HG03460 (cell line): ENCODE results near the gene KLF12.

ENCODE experiments used
- ATAC-seq: cut with Tn5 transposase; IDR thresholded peaks from one replicate; pipeline ENCODE4 v1.9.1; 2021; ENCODE audit not compliant: unreplicated experiment

Gene KLF12

DNA sequence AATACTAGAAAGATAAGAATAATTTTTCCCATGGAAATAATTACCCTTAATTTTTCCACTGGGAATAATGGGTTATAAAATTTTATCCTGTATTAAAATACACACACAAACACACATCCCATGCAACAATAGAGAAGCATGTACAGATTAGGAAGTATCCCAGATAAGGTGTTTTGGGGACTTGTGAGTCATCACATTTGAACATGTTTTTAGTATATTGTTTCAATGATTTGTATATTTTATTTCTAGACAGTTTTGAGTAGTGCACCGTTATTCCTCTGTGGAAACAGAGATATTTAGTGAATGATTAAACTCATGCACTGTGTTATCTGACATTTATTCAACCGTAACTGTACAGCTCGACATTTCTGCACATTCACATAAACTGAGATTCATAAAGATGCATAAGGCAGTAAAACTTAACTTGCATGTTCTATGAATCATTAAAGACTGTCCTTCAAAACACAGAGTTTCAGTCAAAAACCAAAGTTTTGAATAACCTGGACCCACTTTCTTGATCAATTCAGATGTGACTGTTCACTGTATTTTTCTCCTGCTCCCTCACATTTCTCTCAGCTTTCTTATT lies 30.1 kb downstream of the KLF12 start:
- ATAC-seq, result no peak

GRCh38 chr13:74103196-74103595 lies 31.0 kb downstream of the KLF12 start:
- no peak for ATAC-seq

- no peak for ATAC-seq
Observed at GRCh38 chr13:74102691-74103090, 31.5 kb downstream of the KLF12 start.

DNA sequence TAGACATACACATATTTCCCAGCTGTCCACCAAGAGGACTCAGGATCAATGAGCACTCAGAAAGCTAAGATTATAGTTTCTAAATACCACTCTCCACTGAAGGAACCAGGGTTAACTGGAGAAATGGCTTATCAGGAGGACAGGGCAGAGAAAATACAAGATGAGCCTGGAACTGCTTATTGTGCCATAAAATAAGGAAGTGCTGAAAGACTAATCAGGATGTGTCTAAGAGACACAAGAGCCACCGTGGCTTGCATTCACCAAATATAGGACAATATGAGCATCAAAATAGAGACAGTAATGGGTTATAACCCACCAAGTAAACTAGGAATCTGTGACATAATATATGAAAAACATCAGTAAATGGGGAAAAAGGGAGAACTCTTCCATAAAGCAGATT lies 32.8 kb downstream of the KLF12 start:
- no peak for ATAC-seq

DNA sequence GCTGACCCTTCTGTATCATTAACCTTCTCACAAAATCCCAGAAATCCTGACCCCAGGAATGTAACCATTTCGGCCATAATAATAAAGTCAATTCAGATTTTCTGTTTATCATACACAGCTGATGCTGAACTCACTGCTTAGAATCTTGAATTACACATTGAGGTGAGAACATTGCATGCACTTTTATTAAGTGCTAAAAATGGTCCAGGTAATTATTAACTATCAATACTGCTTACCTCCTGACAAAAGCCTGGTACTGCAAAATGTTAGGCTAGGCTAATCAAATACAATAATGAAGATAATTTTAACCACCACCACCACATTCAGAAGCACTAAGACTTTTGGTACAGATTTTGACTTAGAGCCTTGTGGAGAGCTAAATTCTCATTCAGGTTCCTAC lies 36.1 kb downstream of the KLF12 start:
- ATAC-seq, result no peak

GRCh38 chr13:74097116-74097515 lies 37.1 kb downstream of the KLF12 start:
- no peak for ATAC-seq

DNA sequence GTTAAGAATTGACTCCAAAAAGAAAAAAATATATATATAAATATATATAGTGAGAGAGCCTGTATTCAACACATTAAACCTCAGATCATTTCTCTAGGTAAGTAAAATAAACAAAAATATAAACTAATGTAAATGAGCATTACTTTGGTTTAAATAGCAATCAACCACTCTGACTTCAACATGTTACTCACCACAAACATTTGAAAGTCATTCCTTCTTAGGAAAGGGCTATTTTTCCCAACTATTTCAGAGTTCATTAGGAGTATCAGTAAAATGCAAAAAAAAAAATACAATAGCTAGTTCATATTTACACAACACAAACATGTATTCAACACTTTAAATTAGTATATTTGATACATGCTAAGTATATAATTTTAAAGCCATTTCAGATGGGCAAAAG lies 40.5 kb downstream of the KLF12 start:
- no peak for ATAC-seq

- ATAC-seq, result no peak
Observed at GRCh38 chr13:74092711-74093110, 41.5 kb downstream of the KLF12 start.

GRCh38 chr13:74090869-74091605 lies 43.2 kb downstream of the KLF12 start:
- ATAC-seq, result no peak

DNA sequence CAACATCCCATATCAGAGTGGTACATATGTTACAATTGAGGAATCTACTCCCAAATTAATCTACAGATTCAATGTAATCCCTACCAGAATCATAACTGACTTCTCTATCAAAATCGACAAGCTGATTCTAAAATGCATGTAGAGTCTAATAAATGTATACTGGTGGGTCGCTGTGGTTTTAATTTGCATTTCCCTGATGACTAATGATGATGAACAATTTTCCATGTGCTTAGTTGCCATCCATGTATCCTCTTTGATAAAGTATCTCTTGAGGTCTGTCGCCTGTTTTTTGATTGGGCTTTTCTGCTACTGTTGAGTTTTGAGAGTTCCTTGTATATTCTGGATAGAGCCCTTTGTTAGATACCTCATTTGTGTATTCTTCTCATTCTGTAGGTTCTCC lies 43.8 kb downstream of the KLF12 start:
- no peak for ATAC-seq

GRCh38 chr13:74087357-74087756 lies 46.8 kb downstream of the KLF12 start:
- no peak for ATAC-seq
